Stomach smooth muscle (tissue), 2 donors: ENCODE data around the gene AQP7.

ENCODE experiments used
- H3K27ac ChIP-seq: one replicate; pipeline ENCODE4 v1.7.0; 2013; ENCODE audit warnings: mild to moderate bottlenecking, low read length, inconsistent platforms
- H3K27me3 ChIP-seq, 2 donors: one replicate each; pipeline ENCODE4 v1.7.0; 2013; ENCODE audit warnings: low read length in 2 of 2; ENCODE audit not compliant: insufficient read depth in 2 of 2, control insufficient read depth in 1 of 2
- H3K36me3 ChIP-seq, 2 donors: one replicate each; pipeline ENCODE4 v1.7.0; 2013; ENCODE audit warnings: low read length in 2 of 2; ENCODE audit not compliant: control insufficient read depth in 2 of 2, insufficient read depth in 2 of 2
- H3K4me1 ChIP-seq: one replicate; pipeline ENCODE4 v1.7.0; 2013; ENCODE audit warnings: low read length; ENCODE audit not compliant: control insufficient read depth, insufficient read depth
- H3K4me3 ChIP-seq, 2 donors: one replicate each; pipeline ENCODE4 v1.7.0; 2013; ENCODE audit warnings: low read length in 2 of 2
- H3K9ac ChIP-seq, 2 donors: one replicate each; pipeline ENCODE4 v1.7.0; 2013; ENCODE audit warnings: low read length in 2 of 2, mild to moderate bottlenecking in 1 of 2
- H3K9me3 ChIP-seq, 2 donors: one replicate each; pipeline ENCODE4 v1.7.0; 2013; ENCODE audit warnings: low read length in 2 of 2; ENCODE audit not compliant: control insufficient read depth in 2 of 2
- donor health status: healthy.
- donor health status: Pancreatic carcinoma.

The AQP7 gene

GRCh38 chr9:33442125-33442524 lies 39.8 kb upstream of the AQP7 start:
- no peaks in the 10 kb centered on the region for H3K27me3 ChIP-seq
- H3K36me3 ChIP-seq: no peaks in the 10 kb centered on the region
- H3K27ac ChIP-seq: no peak overlapping the region
- no peaks in the 10 kb centered on the region for H3K9me3 ChIP-seq
- peaks cover 3% of the 10 kb centered on the region for H3K4me1 ChIP-seq
- H3K4me3 ChIP-seq: no peak overlapping the region
- H3K9ac ChIP-seq: no peak overlapping the region

- Histone ChIP-seq H3K27me3 (no peaks in the 10 kb centered on the region), H3K36me3 (no peaks in the 10 kb centered on the region), H3K4me1 (no peaks in the 10 kb centered on the region), H3K4me3 (no peak overlapping the region), H3K9ac (no peak overlapping the region), H3K9me3 (no peaks in the 10 kb centered on the region), H3K27ac (no peak overlapping the region)
Observed at GRCh38 chr9:33440609-33441008, 38.2 kb upstream of the AQP7 start.

- Histone ChIP-seq H3K4me1 (no peaks in the 10 kb centered on the region), H3K9me3 (no peaks in the 10 kb centered on the region), H3K27me3 (no peaks in the 10 kb centered on the region), H3K9ac (no peak overlapping the region), H3K27ac (no peak overlapping the region), H3K4me3 (no peak overlapping the region), H3K36me3 (no peaks in the 10 kb centered on the region)
Observed at GRCh38 chr9:33440204-33440603, 37.8 kb upstream of the AQP7 start.

- no peak overlapping the region for H3K4me3 ChIP-seq
- no peaks in the 10 kb centered on the region for H3K9me3 ChIP-seq
- no peaks in the 10 kb centered on the region for H3K4me1 ChIP-seq
- no peaks in the 10 kb centered on the region for H3K36me3 ChIP-seq
- no peak overlapping the region for H3K27ac ChIP-seq
- peaks cover 0 to under 1% of the 10 kb centered on the region in 2 donors for H3K27me3 ChIP-seq
- no peak overlapping the region for H3K9ac ChIP-seq
Observed at GRCh38 chr9:33439731-33440130, 37.4 kb upstream of the AQP7 start.

DNA sequence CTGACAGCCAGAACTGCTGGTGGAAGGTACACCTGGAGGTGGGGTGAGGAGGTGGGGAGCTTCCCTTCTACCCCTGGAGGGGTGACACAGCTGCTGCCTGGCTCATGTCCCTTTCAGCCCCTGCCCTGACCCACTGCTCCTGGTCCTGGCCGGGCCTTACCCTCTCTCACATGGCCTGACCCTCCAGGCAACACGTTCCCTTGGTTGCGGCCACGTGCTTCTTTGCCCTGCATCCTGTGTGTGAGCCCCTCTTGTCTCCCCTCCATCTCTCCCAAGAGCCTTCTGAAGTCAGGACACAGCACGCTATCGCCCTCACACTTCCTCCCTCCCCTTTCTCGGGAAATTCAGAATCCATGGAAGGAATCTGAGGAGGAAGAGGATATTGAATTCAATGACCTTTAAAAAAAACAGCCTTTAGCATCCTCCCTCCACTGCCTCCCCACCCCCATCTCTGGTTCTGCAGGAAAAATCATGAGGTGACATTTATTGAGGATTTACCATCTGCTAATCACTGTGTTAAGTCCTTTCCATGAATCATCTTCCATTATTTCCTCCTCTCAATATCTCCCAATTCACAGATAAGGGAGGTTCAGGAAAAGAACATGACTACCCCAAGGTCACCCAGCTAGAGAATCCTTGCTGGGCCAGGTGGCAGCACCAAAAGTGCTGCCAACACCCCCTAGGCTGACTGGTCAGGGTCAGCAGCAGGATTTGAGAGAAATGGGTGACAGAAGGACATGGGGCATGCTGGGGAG lies 36.7 kb upstream of the AQP7 start:
- Histone ChIP-seq H3K9me3 (no peaks in the 10 kb centered on the region), H3K27me3 (peaks cover 0 to 6% of the 10 kb centered on the region in 2 donors), H3K9ac (no peak overlapping the region), H3K4me3 (no peak overlapping the region), H3K4me1 (no peaks in the 10 kb centered on the region), H3K36me3 (no peaks in the 10 kb centered on the region), H3K27ac (no peak overlapping the region)

GRCh38 chr9:33437898-33438297 lies 35.5 kb upstream of the AQP7 start:
- H3K4me1 ChIP-seq: no peaks in the 10 kb centered on the region
- H3K27ac ChIP-seq: no peak overlapping the region
- no peak overlapping the region for H3K4me3 ChIP-seq
- H3K9ac ChIP-seq: no peak overlapping the region
- H3K9me3 ChIP-seq: no peaks in the 10 kb centered on the region
- H3K27me3 ChIP-seq: peaks cover 0 to 6% of the 10 kb centered on the region in 2 donors
- no peaks in the 10 kb centered on the region for H3K36me3 ChIP-seq

DNA sequence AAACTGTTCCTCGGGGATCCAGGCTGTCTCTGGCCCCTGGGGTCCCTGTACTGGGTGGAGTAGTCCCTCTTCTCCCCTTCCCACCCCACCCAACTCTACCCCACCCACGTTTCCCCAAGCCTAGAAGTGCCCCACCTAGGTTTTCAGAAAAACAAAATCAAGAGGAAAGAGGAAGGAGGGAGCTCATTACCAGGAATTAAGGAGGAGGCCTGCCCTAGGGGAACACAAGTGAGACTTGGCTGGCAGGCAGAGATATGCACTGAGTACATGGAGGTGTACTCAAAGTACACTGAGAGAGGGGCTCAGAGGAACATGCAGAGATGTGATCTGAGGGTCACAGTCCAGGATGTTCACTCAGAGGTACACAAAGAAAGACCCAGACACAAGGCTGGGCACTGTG lies 34.8 kb upstream of the AQP7 start:
- Histone ChIP-seq H3K4me1 (no peaks in the 10 kb centered on the region), H3K27ac (no peak overlapping the region), H3K36me3 (no peaks in the 10 kb centered on the region), H3K9ac (no peak overlapping the region), H3K9me3 (no peaks in the 10 kb centered on the region), H3K4me3 (no peak overlapping the region), H3K27me3 (peaks cover 0 to 6% of the 10 kb centered on the region in 2 donors)

DNA sequence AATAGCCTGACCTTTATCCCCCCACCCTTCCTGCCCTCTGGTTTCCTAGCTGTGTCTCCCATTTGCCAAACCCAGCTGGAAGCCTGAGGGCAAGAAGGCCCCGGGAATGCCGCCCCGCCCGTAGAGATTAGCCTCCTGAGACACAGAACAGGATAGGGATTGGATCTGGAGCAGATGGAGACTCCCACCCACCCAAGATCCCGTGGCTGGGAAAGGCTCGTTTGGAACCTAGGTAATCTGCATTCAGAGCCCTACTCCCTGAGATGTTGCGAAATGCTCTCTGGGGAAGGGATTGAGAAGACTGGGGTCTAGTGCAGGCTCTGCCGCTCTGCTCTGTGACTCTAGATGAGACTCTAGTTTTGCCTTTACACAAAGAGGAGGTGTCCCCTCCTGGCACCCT lies 34.1 kb upstream of the AQP7 start:
- H3K27ac ChIP-seq: no peak overlapping the region
- no peaks in the 10 kb centered on the region for H3K4me1 ChIP-seq
- H3K4me3 ChIP-seq: no peak overlapping the region
- H3K36me3 ChIP-seq: no peaks in the 10 kb centered on the region
- H3K27me3 ChIP-seq: peaks cover 0 to 6% of the 10 kb centered on the region in 2 donors
- no peak overlapping the region for H3K9ac ChIP-seq
- H3K9me3 ChIP-seq: no peaks in the 10 kb centered on the region

DNA sequence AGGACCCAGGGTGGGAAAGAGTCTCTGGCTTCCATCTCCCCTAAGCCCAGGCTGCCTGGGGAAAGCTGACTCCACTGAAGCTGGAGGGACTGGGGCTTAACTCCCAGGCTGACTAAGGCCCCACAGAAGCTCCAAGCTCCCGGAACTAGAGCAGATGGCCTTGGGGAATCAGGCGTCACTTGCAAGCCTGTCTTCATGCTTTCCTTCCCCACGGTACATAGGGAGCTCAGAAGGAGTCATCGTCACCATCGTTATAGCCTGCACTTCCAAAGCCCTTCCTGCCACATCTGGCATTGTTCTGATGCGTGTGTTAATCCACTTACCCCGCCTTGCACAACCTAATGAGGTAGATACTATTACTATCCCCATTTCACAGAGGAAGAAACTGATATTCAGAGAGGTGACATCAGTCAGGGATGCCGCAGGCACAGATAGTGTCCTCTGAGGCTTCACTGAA lies 33.5 kb upstream of the AQP7 start:
- no peak overlapping the region for H3K27ac ChIP-seq
- H3K9me3 ChIP-seq: no peaks in the 10 kb centered on the region
- no peak overlapping the region for H3K9ac ChIP-seq
- peaks cover 0 to 6% of the 10 kb centered on the region in 2 donors for H3K27me3 ChIP-seq
- H3K4me3 ChIP-seq: no peak overlapping the region
- H3K36me3 ChIP-seq: no peaks in the 10 kb centered on the region
- H3K4me1 ChIP-seq: no peaks in the 10 kb centered on the region

- no peak overlapping the region for H3K9ac ChIP-seq
- no peaks in the 10 kb centered on the region for H3K36me3 ChIP-seq
- no peak overlapping the region for H3K4me3 ChIP-seq
- no peaks in the 10 kb centered on the region for H3K4me1 ChIP-seq
- no peaks in the 10 kb centered on the region for H3K9me3 ChIP-seq
- no peak overlapping the region for H3K27ac ChIP-seq
- peaks cover 0 to 6% of the 10 kb centered on the region in 2 donors for H3K27me3 ChIP-seq
Observed at GRCh38 chr9:33434317-33435105, 32.1 kb upstream of the AQP7 start.

GRCh38 chr9:33433871-33434270 lies 31.5 kb upstream of the AQP7 start:
- no peaks in the 10 kb centered on the region for H3K9me3 ChIP-seq
- H3K4me1 ChIP-seq: no peaks in the 10 kb centered on the region
- H3K36me3 ChIP-seq: no peaks in the 10 kb centered on the region
- peaks cover 0 to 6% of the 10 kb centered on the region in 2 donors for H3K27me3 ChIP-seq
- H3K9ac ChIP-seq: no peak overlapping the region
- H3K4me3 ChIP-seq: no peak overlapping the region
- no peak overlapping the region for H3K27ac ChIP-seq
